Left ventricle myocardium inferior (tissue), 1 donor: ENCODE measurements around the gene TXN2. TPM values are rescaled to one million over a fixed set of nuclear protein-coding genes. Genes with fewer than 3 reads are reported as not detected.
A peak's percentile ranks its signal among the peaks of the same experiment; 100 is the strongest.

ENCODE experiments used
- DNase-seq: peaks from one replicate; pipeline ENCODE4 v3.0.0-alpha.2; 2020
- H3K27ac ChIP-seq: fragments of 200-600 bp; replicated peaks from 2 replicates; pipeline ENCODE4 v1.8.0; 2021
- H3K27me3 ChIP-seq: fragments of 200-600 bp; 2 replicates; pipeline ENCODE4 v1.8.0; 2021; ENCODE audit warnings: low read depth
- H3K36me3 ChIP-seq: fragments of 200-600 bp; 2 replicates; pipeline ENCODE4 v1.8.0; 2021
- H3K4me1 ChIP-seq: fragments of 200-600 bp; 2 replicates; pipeline ENCODE4 v1.8.0; 2021
- H3K4me3 ChIP-seq: fragments of 200-600 bp; 2 replicates; pipeline ENCODE4 v1.8.0; 2021; ENCODE audit warnings: mild to moderate bottlenecking, moderate library complexity
- H3K9me3 ChIP-seq: fragments of 200-600 bp; replicated peaks from 2 replicates; pipeline ENCODE4 v1.8.0; 2021
- CTCF ChIP-seq: fragments of 200-600 bp; IDR thresholded peaks from 2 replicates; pipeline ENCODE4 v1.8.0; 2021; ENCODE audit warnings: antibody characterized with exemption, mild to moderate bottlenecking, borderline replicate concordance
- intact Hi-C: fragments of 100-400 bp; cut with micrococcal nuclease; formaldehyde crosslinking; loops from one replicate; pipeline ENCODE4 v1.11.0; 2022
- total RNA-seq: library from RNA; stranded (reverse); fragmentation: NEBNext Ultra II Directional; extraction: Animal tissue kit (Norgen Biotek cat#: 25700); gene quantifications from one replicate; pipeline ENCODE4 v1.2.1, GENCODE V29; 2021
- donor health status: DM: no; HTN: yes; CAD: no; lungs with severe emphysema.

TXN2 gene
- total RNA-seq, 1 donor from 2014 or later: 113 TPM

- intact Hi-C loops: no loop called here
- H3K36me3 ChIP-seq: no peaks in the 10 kb centered on the region
- no peak overlapping the region for H3K27ac ChIP-seq
- H3K4me3 ChIP-seq: no peak overlapping the region
- peaks cover 18% of the 10 kb centered on the region for H3K4me1 ChIP-seq
- DNase-seq: no peak
- H3K27me3 ChIP-seq: no peaks in the 10 kb centered on the region
- H3K9me3 ChIP-seq: no peaks in the 10 kb centered on the region
- TF ChIP-seq CTCF: no peak
Measured at GRCh38 chr22:36442506-36443197, 38.8 kb downstream of the TXN2 start.

- intact Hi-C loops: no loop called here
- no peak overlapping the region for H3K4me3 ChIP-seq
- peaks cover 18% of the 10 kb centered on the region for H3K4me1 ChIP-seq
- H3K27ac ChIP-seq: peak overlapping the region; percentile 65
- no peaks in the 10 kb centered on the region for H3K27me3 ChIP-seq
- H3K9me3 ChIP-seq: no peaks in the 10 kb centered on the region
- TF ChIP-seq CTCF: no peak
- H3K36me3 ChIP-seq: no peaks in the 10 kb centered on the region
- DNase-seq: no peak
Measured at GRCh38 chr22:36440429-36441002, 40.9 kb downstream of the TXN2 start.

GRCh38 chr22:36439481-36440271 lies 41.8 kb downstream of the TXN2 start:
- Histone ChIP-seq H3K27me3 (no peaks in the 10 kb centered on the region), H3K27ac (peak overlapping the region; percentile 65), H3K4me1 (peaks cover 13% of the 10 kb centered on the region), H3K4me3 (no peak overlapping the region), H3K9me3 (no peaks in the 10 kb centered on the region), H3K36me3 (no peaks in the 10 kb centered on the region)
- intact Hi-C loops: no loop called here
- no peak for TF ChIP-seq CTCF
- peak; percentile 67 for DNase-seq

GRCh38 chr22:36435516-36436415 lies 45.7 kb downstream of the TXN2 start:
- Histone ChIP-seq H3K9me3 (no peaks in the 10 kb centered on the region), H3K27me3 (no peaks in the 10 kb centered on the region), H3K4me3 (no peak overlapping the region), H3K27ac (no peak overlapping the region), H3K4me1 (peaks cover 11% of the 10 kb centered on the region), H3K36me3 (no peaks in the 10 kb centered on the region)
- intact Hi-C loops: no loop called here
- DNase-seq: no peak
- no peak for TF ChIP-seq CTCF
